Esophagus muscularis mucosa (tissue), 4 donors: ENCODE measurements around the gene UGT1A3. TPM values are rescaled to one million over a fixed set of nuclear protein-coding genes. Genes with fewer than 3 reads are reported as not detected.
"Not testable (repeated sequence)": the region's sequence is repeated elsewhere in the genome, so short reads cannot be mapped to it uniquely, and the experiment has no call there.

Source experiments
- DNase-seq: peaks from one replicate; pipeline ENCODE4 v3.0.0-alpha.2; 2017; ENCODE audit errors: extremely low spot score
- H3K27ac ChIP-seq, 4 donors: fragments of 200-600 bp; sonication (generic); replicated peaks in 1 of 4; 1 replicate in 3 of 4; 2 replicates in 1 of 4; pipeline ENCODE4 v1.5.1; 2016 to 2019; ENCODE audit warnings: mild to moderate bottlenecking in 1 of 4
- H3K27me3 ChIP-seq, 4 donors: fragments of 200-600 bp; sonication (generic); one replicate each; pipeline versions ENCODE4 v1.5.1 to v1.6.0; 2016 to 2019
- H3K36me3 ChIP-seq, 4 donors: fragments of 200-600 bp; sonication (generic); one replicate each; pipeline ENCODE4 v1.5.1; 2016 to 2019
- H3K4me1 ChIP-seq, 4 donors: fragments of 200-600 bp; sonication (generic); one replicate each; pipeline ENCODE4 v1.5.1; 2016 to 2019
- H3K4me3 ChIP-seq, 4 donors: fragments of 200-600 bp; sonication (generic); 1 replicate in 2 of 4; 2 replicates in 2 of 4; pipeline ENCODE4 v1.5.1; 2016 to 2019; ENCODE audit warnings: mild to moderate bottlenecking in 4 of 4, moderate library complexity in 1 of 4
- H3K9me3 ChIP-seq, 4 donors: fragments of 200-600 bp; sonication (generic); 1 replicate in 3 of 4; 2 replicates in 1 of 4; pipeline ENCODE4 v1.5.1; 2016 to 2019
- CTCF ChIP-seq, 3 experiments: fragments of 200-600 bp in 2 of 3; fragments of 450-650 bp in 1 of 3; sonication (generic) in 2 of 3; IDR thresholded peaks; one replicate each; pipeline ENCODE4 v1.5.1; 2017 to 2019; ENCODE audit warnings: antibody characterized with exemption in 3 of 3, mild to moderate bottlenecking in 2 of 3, moderate library complexity in 1 of 3
- EP300 ChIP-seq: sonication (generic); formaldehyde crosslinking; IDR thresholded peaks from one replicate; pipeline ENCODE4 v1.6.1; 2017; ENCODE audit warnings: antibody characterized with exemption
- POLR2A ChIP-seq: fragments of 450-650 bp; IDR thresholded peaks from one replicate; pipeline ENCODE4 v1.6.1; 2017; ENCODE audit warnings: antibody characterized with exemption, moderate library complexity, mild to moderate bottlenecking, low read depth
- POLR2AphosphoS5 ChIP-seq, 2 donors: sonication (generic); formaldehyde crosslinking; IDR thresholded peaks; one replicate each; pipeline ENCODE4 v1.6.1; 2017; ENCODE audit warnings: antibody characterized with exemption in 2 of 2
- WGBS: methylation state at CpG from one replicate; pipeline ENCODE4 v1.1.5; 2018; 5-methylcytosine and 5-hydroxymethylcytosine counted together
- intact Hi-C: fragments of 100-400 bp; cut with DNase I; formaldehyde crosslinking; loops from one replicate; pipeline ENCODE4 v1.15.1; 2023
- total RNA-seq, 4 donors: library from RNA; depleted of rRNA; stranded (reverse); fragments of >200 nt; gene quantifications; one replicate each; pipeline versions ENCODE4 v1.1.0 to v1.2.1, GENCODE V29; 2016

Gene UGT1A3
- total RNA-seq, 4 donors from 2014 or later = not detected

GRCh38 chr2:233712611-233713261 lies 16.1 kb upstream of the UGT1A3 start, which contains the start of gene UGT1A5:
UGT1A5 (plus strand) TSS chr2:233712907; CDS start chr2:233712992, 85 bp downstream.
- peaks cover 0 to 27% (median 0%) of the 10 kb centered on the region in 4 donors for H3K27me3 ChIP-seq
- WGBS = 77% methylated on average over 11 of the region's 14 CpGs
- no peak within 1 kb of the TSS for H3K27ac ChIP-seq
- DNase-seq = no peak
- intact Hi-C loops = no loop called here
- H3K4me3 ChIP-seq = no peak within 1 kb of the TSS
- no peaks in the 10 kb centered on the region for H3K9me3 ChIP-seq
- no peaks in the 10 kb centered on the region for H3K36me3 ChIP-seq
- TF ChIP-seq CTCF (IDR thresholded peaks at IDR 0.05) = no peak
- no peak for TF ChIP-seq EP300
- TF ChIP-seq POLR2AphosphoS5 (IDR thresholded peaks at IDR 0.05) = no peak
- H3K4me1 ChIP-seq = no peaks in the 10 kb centered on the region

- no peaks in the 10 kb centered on the region for H3K36me3 ChIP-seq
- intact Hi-C loops = no loop called here
- no peak for DNase-seq
- no peaks in the 10 kb centered on the region for H3K9me3 ChIP-seq
- H3K4me1 ChIP-seq = no peaks in the 10 kb centered on the region
- WGBS = 86% methylated on average over 7 of the region's 7 CpGs
- no peak overlapping the region for H3K4me3 ChIP-seq
- peaks cover 0 to 32% (median 0%) of the 10 kb centered on the region in 4 donors for H3K27me3 ChIP-seq
- H3K27ac ChIP-seq = no peak overlapping the region
- TF ChIP-seq POLR2AphosphoS5 (IDR thresholded peaks at IDR 0.05) (no peak), EP300 (no peak), POLR2A (no peak), CTCF (IDR thresholded peaks at IDR 0.05) (no peak)
Measured at GRCh38 chr2:233713262-233713615, 15.6 kb upstream of the UGT1A3 start.

- 87% methylated on average over 2 of the region's 2 CpGs for WGBS
- TF ChIP-seq POLR2A (no peak), CTCF (IDR thresholded peaks at IDR 0.05) (no peak), POLR2AphosphoS5 (IDR thresholded peaks at IDR 0.05) (no peak), EP300 (no peak)
- peaks cover 0 to 32% (median 0%) of the 10 kb centered on the region in 4 donors for H3K27me3 ChIP-seq
- no peaks in the 10 kb centered on the region for H3K36me3 ChIP-seq
- intact Hi-C loops = no loop called here
- no peaks in the 10 kb centered on the region for H3K9me3 ChIP-seq
- no peak for DNase-seq
- H3K27ac ChIP-seq = no peak overlapping the region
- no peak overlapping the region for H3K4me3 ChIP-seq
- no peaks in the 10 kb centered on the region for H3K4me1 ChIP-seq
Measured at GRCh38 chr2:233714121-233714520, 14.7 kb upstream of the UGT1A3 start.

- no peak for DNase-seq
- Histone ChIP-seq H3K27me3 (peaks cover 0 to 20% (median 0%) of the 10 kb centered on the region in 4 donors), H3K27ac (no peak within 1 kb of the TSS), H3K4me1 (no peaks in the 10 kb centered on the region), H3K9me3 (no peaks in the 10 kb centered on the region), H3K36me3 (no peaks in the 10 kb centered on the region), H3K4me3 (no peak within 1 kb of the TSS)
- intact Hi-C loops = no loop called here
- 78% methylated on average over 7 of the region's 7 CpGs for WGBS
- TF ChIP-seq EP300 = no peak
- TF ChIP-seq POLR2A = no peak
- no peak for TF ChIP-seq POLR2AphosphoS5 (IDR thresholded peaks at IDR 0.05)
- TF ChIP-seq CTCF (IDR thresholded peaks at IDR 0.05) = no peak
Measured at GRCh38 chr2:233718552-233718951, 10.3 kb upstream of the UGT1A3 start, which contains the start of gene UGT1A4. UGT1A4 (plus strand) TSS chr2:233718736; CDS start chr2:233718821, 85 bp downstream.

- intact Hi-C loops, H3K4me1 ChIP-seq, H3K27ac ChIP-seq, H3K4me3 ChIP-seq, H3K9me3 ChIP-seq, H3K36me3 ChIP-seq, DNase-seq, H3K27me3 ChIP-seq: not testable (repeated sequence)
- 84% methylated on average over 13 of the region's 14 CpGs for WGBS
Measured at GRCh38 chr2:233736868-233737653, 8.2 kb downstream of the UGT1A3 start.
